Fibroblast of upper back skin (primary cell): Measurements from ENCODE around the gene ATG12.

Experiments used
- DNase-seq: peaks from one replicate; pipeline ENCODE4 v3.0.0-alpha.2; 2013

The ATG12 gene

GRCh38 chr5:115806986-115807653 lies 34.2 kb downstream of the ATG12 start:
- DNase-seq: no peak

GRCh38 chr5:115801984-115802383 lies 39.4 kb downstream of the ATG12 start:
- no peak for DNase-seq

- DNase-seq: no peak
These were observed 40.2 kb downstream of the ATG12 start for GRCh38 chr5:115801152-115801551.

GRCh38 chr5:115800108-115800507 lies 41.3 kb downstream of the ATG12 start:
- DNase-seq: no peak

GRCh38 chr5:115798252-115798651 lies 43.1 kb downstream of the ATG12 start:
- no peak for DNase-seq

- DNase-seq: no peak
These were observed 44.7 kb downstream of the ATG12 start for GRCh38 chr5:115796656-115797055.

GRCh38 chr5:115795700-115796099 lies 45.7 kb downstream of the ATG12 start:
- DNase-seq: no peak

GRCh38 chr5:115788440-115788839 lies 52.9 kb downstream of the ATG12 start:
- DNase-seq: no peak

- DNase-seq: no peak
These were observed 53.9 kb downstream of the ATG12 start for GRCh38 chr5:115787426-115787825.

- peak; percentile 17 for DNase-seq
These were observed 55.8 kb downstream of the ATG12 start for GRCh38 chr5:115785381-115786065.

- no peak for DNase-seq
These were observed 62.9 kb downstream of the ATG12 start for GRCh38 chr5:115778417-115778816.
